NCI-H526 (cell line): ENCODE results near the gene SORL1-AS1.
"Not testable (repeated sequence)": the region's sequence is repeated elsewhere in the genome, so short reads cannot be mapped to it uniquely, and the experiment has no call there.

ENCODE experiments used
- DNase-seq, 2 experiments: peaks; one replicate each; lab custom pipeline; 2025; lab: John Stamatoyannopoulos, UW

Gene SORL1-AS1

DNA sequence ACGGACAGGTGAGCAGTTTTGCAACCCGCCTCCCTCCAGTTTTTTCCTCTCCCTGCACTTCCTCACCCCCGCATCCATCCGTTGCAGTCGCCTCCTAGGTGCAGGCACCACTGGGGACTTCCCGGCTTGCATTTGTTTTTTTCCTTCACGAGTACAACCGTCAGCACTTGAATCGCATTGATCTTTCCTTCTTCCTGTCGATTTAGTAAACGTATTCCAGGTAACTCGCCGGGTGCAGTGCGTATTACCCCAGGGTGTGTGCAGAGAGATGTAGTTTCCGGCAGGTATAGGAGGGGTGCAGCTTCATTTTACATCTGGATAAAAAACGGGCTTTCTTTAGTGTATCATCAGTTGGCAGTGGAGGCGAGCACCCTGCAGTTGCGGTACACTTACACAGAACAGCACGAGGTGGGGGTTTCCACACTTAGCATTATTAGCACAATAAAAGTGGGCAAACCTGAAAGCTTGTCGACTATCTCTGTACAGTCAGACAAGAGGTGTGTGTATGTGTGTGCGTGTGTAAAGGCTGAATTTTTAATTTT is at the start of gene SORL1-AS1:
Gene SORL1-AS1 (minus strand): TSS at position 359 of the 542 bp plus-strand sequence.
- peak in 1 of 2 experiments; percentile 89 for DNase-seq

DNA sequence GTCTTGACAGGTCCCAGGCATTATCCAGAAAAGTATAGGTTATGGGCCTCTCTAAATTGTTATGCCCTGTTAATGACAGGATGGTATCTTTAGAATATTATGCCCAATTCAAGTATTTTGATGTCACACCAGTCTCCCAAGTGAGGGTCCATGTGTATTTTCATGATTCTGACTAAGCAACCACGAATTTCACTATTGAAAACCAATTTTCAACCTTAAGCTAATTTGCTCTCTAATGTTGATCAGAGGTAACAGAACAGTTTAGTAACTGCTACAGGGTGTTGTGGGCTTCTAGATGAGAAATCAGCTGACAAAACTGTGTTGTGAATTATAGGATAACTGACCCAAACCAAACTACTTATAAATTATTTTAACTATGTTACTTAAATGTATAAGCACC is 48.0 kb upstream of the SORL1-AS1 start:
- no peak for DNase-seq

DNA sequence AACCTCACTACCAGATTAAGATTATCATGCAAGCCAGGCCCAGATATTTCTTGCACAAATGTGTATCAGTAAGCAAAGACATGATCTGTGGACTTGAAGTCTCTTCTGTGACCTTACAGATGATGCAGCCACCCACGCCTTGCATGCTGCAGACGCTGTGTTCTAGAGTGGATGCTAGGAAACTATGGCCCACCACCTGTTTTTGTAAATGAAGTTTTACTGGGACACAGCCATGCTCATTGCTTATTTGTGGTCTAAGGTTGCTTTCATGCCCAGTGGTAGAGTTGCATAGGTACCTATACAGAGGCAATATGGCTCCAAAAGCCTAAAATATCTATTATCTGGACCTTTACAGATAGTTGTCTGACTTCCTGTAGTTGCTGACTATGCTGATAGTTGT is 47.5 kb upstream of the SORL1-AS1 start:
- no peak for DNase-seq

DNA sequence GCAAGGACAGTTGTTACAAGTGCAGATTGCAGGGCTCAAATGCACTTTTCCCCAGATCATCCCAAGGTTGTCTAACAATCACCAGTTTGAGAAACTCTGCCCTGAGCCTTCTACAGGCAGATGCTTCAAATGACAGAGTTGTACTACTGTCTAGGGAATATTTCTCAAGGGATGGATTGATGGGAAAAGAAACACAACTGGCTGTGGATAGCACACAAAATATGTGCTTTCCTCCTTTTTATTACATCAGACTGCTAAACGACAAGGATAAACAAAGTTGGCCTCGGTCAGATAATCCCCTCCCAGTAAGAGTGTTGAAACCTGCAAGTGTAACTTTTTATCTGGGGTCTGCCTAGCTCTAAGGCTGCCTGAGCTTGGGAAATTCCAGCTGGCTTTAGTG is 46.6 kb upstream of the SORL1-AS1 start:
- no peak for DNase-seq

DNA sequence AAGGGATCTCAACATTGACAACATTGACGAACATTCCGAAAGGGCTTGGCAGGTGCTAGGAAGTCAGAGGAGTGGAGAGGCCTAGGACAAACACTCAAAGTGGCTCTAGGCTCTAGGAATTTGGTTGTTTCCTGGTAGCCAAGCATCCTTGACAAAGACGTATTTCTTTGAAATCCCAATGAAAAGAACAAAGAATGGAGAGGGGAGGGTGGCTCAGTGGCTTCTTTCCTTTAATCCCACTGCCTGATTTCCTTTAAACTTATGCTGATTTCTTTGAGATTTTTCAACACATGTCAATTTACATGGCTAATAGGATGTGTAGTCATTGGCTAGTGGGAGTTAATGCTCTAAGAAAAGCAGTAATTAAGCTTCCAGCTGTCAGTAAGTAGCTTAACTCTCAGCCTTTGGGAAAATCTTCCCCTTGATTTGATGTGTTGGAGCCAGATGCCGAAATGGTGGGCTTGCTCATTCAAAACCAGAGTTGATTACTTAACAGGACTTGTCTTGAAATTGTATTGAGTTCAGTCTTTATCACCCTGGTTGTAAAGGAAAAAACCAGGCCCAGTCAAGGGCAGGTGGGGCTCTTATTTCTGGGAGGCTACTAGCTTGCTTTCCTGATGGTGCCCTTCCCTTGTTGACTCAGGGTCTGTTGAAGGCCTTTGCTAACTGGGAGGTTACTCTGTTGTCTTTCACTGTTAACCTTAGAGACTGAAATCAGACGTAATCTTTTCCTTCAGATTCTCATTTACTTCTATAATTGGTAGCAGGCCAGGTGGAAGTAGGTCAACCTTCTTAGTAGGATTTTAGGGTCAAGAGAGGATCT is 44.6 kb upstream of the SORL1-AS1 start:
- no peak for DNase-seq

DNA sequence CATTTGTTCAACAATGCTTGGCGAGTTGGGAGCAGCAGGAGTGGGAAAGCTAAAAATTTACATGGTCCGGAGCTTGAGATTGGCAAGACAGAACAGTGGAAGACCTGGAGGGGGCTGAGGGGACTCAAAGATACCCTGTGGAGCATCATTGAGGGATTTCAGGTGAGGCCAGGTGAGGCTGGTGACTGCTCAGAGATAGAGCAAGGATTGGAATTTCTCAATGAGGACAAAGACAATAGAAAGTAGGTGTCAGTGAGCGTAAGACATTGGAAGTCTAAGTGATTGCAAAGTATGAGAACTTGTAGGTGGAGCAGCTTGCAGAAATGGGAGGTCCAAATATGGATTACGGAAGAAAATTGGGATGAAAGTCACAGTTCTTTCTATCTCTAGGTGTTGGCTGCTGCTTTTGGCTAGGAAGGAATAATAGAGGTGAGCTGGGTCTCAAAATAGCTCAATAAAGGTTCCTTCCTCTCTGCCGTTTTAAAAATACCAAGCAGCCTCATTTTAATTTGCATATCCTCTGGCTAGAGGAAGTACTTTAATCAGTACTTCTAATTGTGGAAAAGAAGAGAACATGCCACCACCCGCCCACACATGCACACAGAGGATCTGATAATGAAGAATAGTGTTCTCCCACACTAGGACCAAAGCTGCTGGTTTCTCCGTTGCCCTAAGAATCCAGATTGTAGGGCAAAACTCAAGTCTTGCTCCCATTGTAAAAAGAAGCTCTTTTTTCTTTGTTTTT is 41.8 kb upstream of the SORL1-AS1 start:
- peak; percentile 34 to 60 for DNase-seq

DNA sequence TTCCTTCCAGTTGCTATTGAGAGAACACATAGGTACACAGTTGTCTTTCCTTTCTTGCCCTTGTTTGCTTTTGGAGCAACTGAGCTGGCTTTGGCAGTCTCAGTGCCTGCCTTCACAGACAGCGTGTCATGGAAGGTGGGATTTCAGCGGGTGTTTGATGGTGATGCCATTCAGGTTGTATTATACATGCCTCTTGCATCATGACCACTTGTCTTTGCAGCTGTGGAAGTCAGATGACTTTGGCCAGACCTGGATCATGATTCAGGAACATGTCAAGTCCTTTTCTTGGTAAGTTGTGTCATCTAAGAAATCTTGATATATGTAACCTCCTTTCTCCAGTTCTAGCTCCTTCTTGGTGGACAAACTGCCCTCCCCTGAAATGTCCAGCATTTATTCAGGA is 37.1 kb upstream of the SORL1-AS1 start:
- no peak for DNase-seq

DNA sequence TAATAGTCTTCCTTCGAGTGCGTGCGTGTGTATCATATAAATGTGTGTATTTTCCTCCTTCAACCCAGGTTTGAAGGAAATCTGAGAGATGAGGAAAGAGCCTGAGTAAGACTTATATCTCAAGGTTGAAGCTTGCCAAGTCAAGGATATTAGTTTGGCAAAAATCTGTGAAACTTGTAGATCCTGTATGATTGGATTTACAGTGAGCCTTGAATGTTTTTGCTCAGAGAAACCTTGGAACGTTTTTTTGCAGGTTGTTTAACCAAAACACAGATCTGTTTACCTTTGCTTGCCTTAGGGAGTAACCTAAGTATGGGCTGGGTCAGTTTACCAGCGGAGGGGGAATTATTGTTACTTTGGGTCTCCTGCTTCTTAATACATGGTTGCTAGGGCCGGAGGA is 35.9 kb upstream of the SORL1-AS1 start:
- no peak for DNase-seq

DNA sequence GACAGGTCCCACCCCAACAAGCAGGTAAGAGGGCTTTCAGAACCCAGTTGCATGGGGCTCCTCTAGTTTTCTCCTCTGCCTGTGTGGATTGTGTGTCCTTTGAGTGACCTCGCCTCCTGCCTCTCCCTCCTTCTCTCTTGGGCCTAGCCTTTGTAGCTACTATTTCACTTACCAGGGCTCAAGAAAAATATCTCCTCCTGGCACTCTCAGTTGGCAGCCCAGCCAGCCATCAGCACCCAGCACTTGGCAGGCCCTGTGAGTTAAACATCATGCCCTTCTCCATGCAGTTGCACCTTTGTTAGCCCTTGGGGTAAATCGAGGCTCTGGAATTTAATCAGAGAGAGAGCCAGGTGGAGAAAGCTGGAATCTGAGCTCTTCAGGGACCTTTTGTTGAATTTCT is 35.4 kb upstream of the SORL1-AS1 start:
- no peak for DNase-seq

DNA sequence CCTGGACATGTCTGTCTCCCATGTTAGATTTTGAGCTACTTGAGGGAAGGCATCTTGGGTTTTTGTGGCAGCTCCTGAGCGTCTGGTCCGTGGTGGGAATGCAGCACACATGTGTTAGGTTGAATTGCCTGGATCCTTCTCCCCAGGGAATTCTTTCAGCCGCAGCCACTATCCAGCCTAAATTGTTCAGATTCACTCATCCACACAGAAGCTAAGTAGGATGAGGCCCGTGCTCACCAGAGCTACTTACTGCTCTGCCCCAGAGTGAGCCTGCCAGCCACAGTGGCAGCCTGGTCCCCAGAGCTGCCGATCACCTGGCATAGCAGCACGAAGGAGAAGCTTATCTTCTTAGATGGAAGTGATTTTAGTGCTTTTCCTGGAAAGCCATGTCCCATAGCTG is 34.4 kb upstream of the SORL1-AS1 start:
- DNase-seq: peak in 1 of 2 experiments; percentile 48

DNA sequence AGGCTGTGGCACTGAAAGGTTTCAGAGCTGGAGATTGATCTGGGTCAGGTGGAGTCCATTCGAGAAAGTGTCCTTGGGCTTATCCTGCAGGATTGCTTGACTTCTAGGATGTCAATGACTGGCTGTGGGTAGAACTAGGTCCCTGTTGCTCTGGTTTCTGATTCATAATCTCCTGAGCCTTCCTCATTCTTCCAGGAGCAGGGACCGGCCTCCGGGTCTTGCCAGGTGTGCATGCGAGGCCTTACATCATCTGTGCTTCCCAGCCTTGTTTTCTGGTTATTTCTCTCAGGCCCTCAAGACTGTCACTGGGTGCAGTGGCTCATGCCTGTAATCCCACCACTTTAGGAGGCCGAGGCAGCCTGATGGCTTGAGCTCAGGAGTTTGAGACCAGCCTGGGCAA is 33.3 kb upstream of the SORL1-AS1 start:
- no peak for DNase-seq

DNA sequence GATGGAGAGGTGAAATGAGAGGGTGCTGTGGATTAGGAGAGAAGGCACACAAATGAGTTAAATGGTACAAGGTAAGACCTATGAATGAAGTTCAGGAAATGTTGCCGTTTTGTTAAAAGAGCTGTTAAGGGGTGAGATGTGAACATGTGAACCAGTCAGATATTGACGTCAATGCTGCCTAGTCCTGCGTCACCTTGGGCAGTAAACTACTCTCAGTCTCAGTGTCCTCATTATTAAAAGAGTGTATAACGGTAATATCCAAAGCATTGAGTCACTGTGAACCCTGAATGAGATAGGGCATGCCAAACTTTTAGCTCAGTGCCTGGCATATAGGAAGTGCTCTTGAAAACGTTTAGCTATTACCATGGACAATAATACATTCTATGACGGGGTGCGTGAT is 32.4 kb upstream of the SORL1-AS1 start:
- no peak for DNase-seq

DNA sequence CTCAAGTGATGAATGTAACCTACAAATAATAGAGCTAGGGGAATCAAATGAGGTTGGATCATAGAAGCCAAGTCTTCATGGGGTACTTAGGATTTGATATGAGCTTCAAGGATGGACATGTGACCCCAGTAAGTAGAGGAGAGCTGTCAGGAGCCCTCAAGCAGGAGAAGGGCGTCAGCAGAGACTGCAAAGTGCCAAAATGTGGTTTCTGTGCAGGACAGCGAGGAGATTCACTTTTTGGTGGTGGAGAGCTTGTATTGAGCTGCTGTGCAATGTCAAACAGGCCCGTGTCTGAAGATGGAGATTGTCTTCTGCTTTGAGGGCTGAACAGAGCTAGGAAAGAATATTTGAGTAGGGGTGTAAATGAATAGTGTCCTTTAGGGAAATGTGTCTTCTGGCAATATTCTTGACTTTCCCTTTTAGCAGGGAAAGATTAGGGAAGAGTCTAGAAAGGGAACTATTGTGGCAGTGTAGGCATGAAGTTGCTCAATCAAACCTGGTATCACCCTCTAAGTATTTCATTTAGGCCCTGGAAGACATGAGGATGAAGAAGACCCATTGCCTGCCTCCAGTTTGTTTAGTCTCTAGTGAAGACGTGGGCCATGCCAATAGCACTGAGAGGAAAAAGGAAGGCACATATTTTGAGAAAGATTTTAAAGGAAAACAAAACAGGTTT is 31.2 kb upstream of the SORL1-AS1 start:
- DNase-seq: no peak

DNA sequence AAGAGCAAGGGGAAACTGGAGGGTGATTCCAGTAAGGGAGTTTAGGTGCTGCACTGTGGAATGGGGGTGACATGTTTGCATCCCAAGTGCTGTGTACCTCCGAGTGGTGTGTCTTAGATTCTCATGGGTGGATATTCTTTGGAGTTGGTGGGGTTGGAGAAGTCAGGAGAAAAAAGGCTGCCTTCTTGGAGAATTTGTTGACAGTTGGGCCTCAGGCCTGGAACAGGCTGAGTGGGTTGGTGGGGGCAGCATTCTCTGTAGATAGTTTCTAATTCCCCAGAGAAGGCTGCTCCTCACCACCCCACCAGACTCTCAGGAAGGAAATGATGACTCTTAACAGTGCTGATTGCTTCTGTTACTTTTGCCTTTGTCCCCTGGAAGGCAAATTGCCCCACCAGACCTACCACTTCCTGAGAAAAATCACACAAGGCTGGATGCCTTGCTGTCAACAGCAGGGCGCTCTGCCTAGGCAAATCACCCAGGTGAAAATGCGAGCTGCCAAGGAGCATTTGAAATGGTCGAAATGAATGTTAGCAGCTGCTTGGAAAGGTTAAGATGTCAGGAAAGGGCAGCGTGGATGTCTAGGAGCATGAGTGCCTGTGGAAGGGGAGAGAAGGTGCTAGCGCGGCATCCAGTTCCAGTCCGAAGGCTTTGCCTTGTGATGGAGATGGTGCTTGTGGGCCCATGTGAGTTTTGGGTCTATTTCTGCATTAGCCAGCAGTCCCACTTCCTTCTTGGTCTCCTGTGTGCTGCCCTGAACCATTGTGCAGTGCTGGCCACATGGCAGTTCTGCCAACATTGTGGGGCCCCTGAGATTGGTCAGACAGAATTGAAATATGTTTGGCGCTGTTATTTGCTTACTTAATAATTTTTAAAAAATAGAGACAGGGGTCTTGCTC is 29.7 kb upstream of the SORL1-AS1 start:
- peak in 1 of 2 experiments; percentile 42 for DNase-seq

DNA sequence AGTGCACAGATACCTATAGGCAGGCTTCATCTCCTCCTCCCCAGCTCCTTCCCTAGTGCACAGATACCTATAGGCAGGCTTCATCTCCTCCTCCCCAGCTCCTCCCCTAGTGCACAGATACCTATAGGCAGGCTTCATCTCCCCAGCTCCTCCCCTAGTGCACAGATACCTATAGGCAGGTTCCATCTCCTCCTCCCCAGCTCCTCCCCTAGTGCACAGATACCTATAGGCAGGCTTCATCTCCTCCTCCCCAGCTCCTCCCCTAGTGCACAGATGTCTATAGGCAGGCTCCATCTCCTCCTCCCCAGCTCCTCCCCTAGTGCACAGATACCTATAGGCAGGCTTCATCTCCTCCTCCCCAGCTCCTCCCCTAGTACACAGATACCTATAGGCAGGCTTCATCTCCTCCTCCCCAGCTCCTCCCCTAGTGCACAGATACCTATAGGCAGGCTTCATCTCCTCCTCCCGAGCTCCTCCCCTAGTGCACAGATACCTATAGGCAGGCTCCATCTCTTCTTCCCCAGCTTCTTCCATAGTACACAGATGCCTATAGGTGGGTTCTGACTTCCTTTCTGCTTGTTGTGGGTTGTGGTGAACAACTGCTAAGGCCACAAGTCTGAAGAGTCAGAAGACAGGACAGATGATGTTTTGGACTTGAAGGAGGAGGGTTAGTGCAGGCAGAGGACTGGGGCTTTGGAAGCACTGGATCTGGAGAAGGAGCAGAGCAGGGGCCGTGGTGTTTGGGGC is 28.9 kb upstream of the SORL1-AS1 start:
- not testable (repeated sequence) for DNase-seq

DNA sequence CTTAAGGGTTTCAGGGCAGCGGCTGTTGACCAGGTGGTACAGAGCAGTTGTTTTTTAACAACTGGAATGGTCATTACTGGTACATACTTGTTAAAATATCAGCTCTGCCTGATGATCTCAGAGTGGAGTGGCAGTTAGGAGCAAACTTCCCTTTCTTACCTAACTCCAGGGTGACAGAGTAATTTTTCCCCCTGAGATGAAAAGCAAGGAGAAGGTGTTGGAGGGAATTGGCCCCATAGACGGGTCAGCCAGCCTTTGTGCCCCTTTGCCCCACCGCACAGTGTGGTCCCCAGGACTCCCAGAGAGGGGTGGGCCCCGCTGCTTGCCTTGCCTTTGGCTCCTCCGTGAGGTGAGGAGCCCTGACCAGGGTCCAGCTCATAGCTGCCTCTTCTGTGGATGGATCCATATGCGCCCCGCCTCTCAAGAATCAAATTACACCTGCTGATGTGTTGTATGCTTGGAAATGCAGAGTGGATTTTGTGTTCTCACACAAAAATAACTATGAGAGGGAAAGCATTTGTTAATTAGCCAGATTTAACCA is 27.0 kb upstream of the SORL1-AS1 start:
- peak; percentile 44 to 82 for DNase-seq

DNA sequence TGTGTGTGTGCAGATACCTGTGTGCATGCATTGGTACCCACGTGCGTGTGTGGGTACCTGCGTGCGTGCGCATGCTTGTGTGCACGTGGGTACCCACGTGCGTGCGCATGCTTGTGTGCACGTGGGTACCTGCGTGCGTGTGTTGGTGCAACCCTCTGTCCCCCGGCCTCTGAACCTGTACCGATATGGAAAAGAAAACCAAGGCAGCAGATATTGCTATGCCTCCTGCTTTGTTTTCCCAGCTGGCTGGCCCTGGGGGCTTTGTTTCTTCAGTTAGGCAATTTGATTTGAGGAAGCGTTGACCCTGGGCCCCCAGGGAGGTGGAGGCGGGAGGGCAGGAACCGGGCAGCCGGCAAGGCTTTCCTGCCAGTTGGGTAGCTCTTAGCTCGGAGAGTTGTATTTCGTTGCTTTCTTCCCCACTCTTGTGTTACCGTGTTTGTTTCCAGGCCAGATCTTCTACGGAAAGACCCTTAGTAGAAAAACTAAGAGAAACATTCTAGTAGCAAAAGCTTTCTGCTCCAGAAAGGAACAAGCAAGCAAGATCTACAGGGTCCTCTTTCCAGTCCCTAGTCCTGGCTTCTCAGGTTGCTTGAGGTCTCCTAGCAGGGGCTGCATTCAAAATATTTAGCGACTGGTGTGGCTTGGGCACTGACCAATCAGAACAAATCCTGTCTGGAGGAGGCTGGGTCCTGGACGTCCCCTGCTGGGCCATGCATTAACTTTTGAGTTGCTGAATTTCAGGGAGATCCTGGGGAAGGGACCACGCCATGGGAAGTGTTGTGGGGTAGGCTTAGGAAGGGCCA is 26.3 kb upstream of the SORL1-AS1 start:
- DNase-seq: peak; percentile 48 to 83

DNA sequence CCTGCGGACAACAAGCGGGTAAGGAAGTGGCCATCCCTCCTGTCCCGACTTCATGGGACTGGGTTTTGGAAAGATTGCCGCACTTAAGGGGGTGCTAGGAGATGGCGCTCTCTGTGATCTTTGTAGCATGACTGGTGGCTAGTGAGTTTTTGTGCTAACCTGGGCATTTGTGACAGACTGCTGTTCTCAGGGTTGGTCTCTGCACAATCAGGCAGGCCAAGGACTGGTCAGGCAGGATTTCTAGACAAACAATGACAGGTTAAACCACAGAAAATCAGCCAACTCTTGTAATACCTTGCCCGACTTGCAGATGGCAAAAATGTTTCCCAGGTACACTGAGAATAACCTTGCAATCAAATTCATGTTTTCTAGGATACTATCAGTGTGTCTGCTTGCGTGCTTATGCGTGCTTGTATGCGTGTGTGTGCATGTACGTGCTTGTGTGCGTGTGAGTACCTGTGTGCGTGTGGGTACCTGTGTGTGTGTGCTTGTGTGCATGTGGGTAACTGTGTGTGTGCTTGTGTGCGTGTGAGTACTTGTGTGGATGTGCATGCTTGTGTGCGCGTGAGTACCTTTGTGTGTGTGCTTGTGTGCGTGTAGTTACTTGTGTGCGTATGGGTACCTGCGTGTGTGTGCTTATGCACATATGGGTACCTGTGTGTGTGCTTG is 25.6 kb upstream of the SORL1-AS1 start:
- peak; percentile 35 to 75 for DNase-seq
